ENCODE results near the gene KCNC2.

- TF ChIP-seq POLR2A (IDR thresholded peaks at IDR 0.05; ENCODE audit: low read depth, low read length) (no peak), CTCF (IDR thresholded peaks at IDR 0.05; ENCODE audit: extremely low read depth in 1 of 2, insufficient read depth in 1 of 2, low read depth in 1 of 2, low read length in 2 of 2) (no peak)
Observed at GRCh38 chr12:75020068-75020557, 189.5 kb downstream of the KCNC2 start.

All from endothelial cell of umbilical vein (primary cell).